K562 (cell line): ENCODE data around the gene RAB6B. TPM values are rescaled to one million over a fixed set of nuclear protein-coding genes. Genes with fewer than 3 reads are reported as not detected.
A peak's percentile ranks its signal among the peaks of the same experiment; 100 is the strongest.

ENCODE experiments used
- BRF1 ChIP-seq: IDR thresholded peaks from 3 replicates; pipeline ENCODE4 v1.6.1; 2011; ENCODE audit warnings: borderline replicate concordance, mild to moderate bottlenecking; ENCODE audit not compliant: insufficient read length; ENCODE audit errors: extremely low read depth
- CBFA2T2 ChIP-seq: fragments of 450-650 bp; conservative IDR thresholded peaks from 2 replicates; pipeline ENCODE4 v1.6.1; 2017; ENCODE audit warnings: mild to moderate bottlenecking
- CBFA2T3 ChIP-seq: fragments of 450-650 bp; IDR thresholded peaks from 2 replicates; pipeline ENCODE4 v1.6.1; 2017
- FOXP1 ChIP-seq: sonication (generic); formaldehyde crosslinking; IDR thresholded peaks from 2 replicates; pipeline ENCODE4 v1.8.0; 2022; ENCODE audit warnings: mild to moderate bottlenecking, missing genetic modification reagents
- GTF2E2 ChIP-seq: fragments of 200-800 bp; sonication (Bioruptor generic); IDR thresholded peaks from 2 replicates; pipeline ENCODE4 v1.6.1; 2016; ENCODE audit warnings: missing genetic modification characterization, missing compliant biosample characterization
- KHSRP ChIP-seq: fragments of 450-650 bp; IDR thresholded peaks from 2 replicates; pipeline ENCODE4 v1.6.1; 2017
- MTA3 ChIP-seq: fragments of 450-650 bp; formaldehyde crosslinking; IDR thresholded peaks from 2 replicates; pipeline ENCODE4 v1.6.1; 2017; ENCODE audit warnings: mild to moderate bottlenecking, borderline replicate concordance
- POLR2H ChIP-seq: IDR thresholded peaks from 2 replicates; pipeline ENCODE4 v1.6.1; 2016; ENCODE audit warnings: missing genetic modification characterization, low read depth, mild to moderate bottlenecking, control low read depth, missing compliant biosample characterization, moderate library complexity
- PPARD ChIP-seq: fragments of 250-450 bp; sonication (Bioruptor Pico); IDR thresholded peaks from 2 replicates; pipeline ENCODE4 v1.8.0; 2022; ENCODE audit warnings: inconsistent platforms, mild to moderate bottlenecking, moderate library complexity
- TARDBP ChIP-seq: fragments of 450-650 bp; IDR thresholded peaks from 2 replicates; pipeline ENCODE4 v1.6.1; 2016
- TCF3 ChIP-seq: sonication (generic); formaldehyde crosslinking; IDR thresholded peaks from 2 replicates; pipeline ENCODE4 v1.4.0; 2020; ENCODE audit warnings: mild to moderate bottlenecking, missing genetic modification reagents
- TRIM24 ChIP-seq, 2 experiments: fragments of 450-650 bp; IDR thresholded peaks; 2 replicates each; pipeline ENCODE4 v1.6.1; 2016
- ZBTB1 ChIP-seq: sonication (generic); formaldehyde crosslinking; IDR thresholded peaks from 2 replicates; pipeline ENCODE4 v1.8.1; 2023; ENCODE audit warnings: missing genetic modification reagents, low read depth, mild to moderate bottlenecking, borderline replicate concordance
- ZFP30 ChIP-seq: fragments of 250-450 bp; sonication (Bioruptor Pico); IDR thresholded peaks from 2 replicates; pipeline ENCODE4 v1.8.0; 2022; ENCODE audit warnings: moderate library complexity, mild to moderate bottlenecking, inconsistent platforms, borderline replicate concordance
- polyA plus RNA-seq, 8 experiments: library from polyadenylated mRNA; depleted of rRNA in 4 of 8; stranded (reverse) in 5 of 8; unstranded in 3 of 8; fragments of >200 nt; fragmentation: Nextera tagmentation in 2 of 8; fragmentation: Illumina TruSeq in 1 of 8; extraction: Ambion mirVana in 2 of 8; extraction: Trizol in 1 of 8; gene quantifications; 2 replicates each; pipeline versions ENCODE4 v1.2.1 to v1.2.3, GENCODE V29; 2011 to 2014; ENCODE audit warnings: inconsistent platforms in 1 of 8, missing spikeins in 1 of 8
- total RNA-seq, 7 experiments: library from RNA; depleted of rRNA in 6 of 7; stranded (reverse); fragments of >200 nt in 6 of 7; fragmentation: Illumina TruSeq in 2 of 7; extraction: Trizol in 2 of 7; gene quantifications; 2 replicates each; pipeline versions ENCODE4 v1.2.1 to v1.2.3, GENCODE V29; 2011 to 2021; ENCODE audit warnings: low replicate concordance in 1 of 7
- TF ChIP-seq, protein P1 (sequence below), 2 experiments: IDR thresholded peaks in 1 of 2; conservative IDR thresholded peaks in 1 of 2; 2 replicates each; pipeline ENCODE4 v1.6.1; 2016; ENCODE audit warnings: low read depth in 2 of 2, mild to moderate bottlenecking in 1 of 2, missing compliant biosample characterization in 1 of 2, missing genetic modification characterization in 1 of 2, moderate library complexity in 1 of 2
- TF ChIP-seq, protein P2 (sequence below), 2 experiments: IDR thresholded peaks; 2 replicates each; pipeline ENCODE4 v1.6.1; 2012; ENCODE audit warnings: improper control_type of control experiment in 2 of 2, low read depth in 2 of 2, low read length in 2 of 2, borderline replicate concordance in 1 of 2
- TF ChIP-seq, protein P3 (sequence below): IDR thresholded peaks from 3 replicates; pipeline ENCODE4 v1.6.1; 2011; ENCODE audit warnings: borderline replicate concordance, mild to moderate bottlenecking; ENCODE audit not compliant: insufficient read length, insufficient read depth
- TF ChIP-seq, protein P4 (sequence below): fragments of 200-800 bp; sonication (Bioruptor generic); IDR thresholded peaks from 2 replicates; pipeline ENCODE4 v1.6.1; 2017; ENCODE audit warnings: missing genetic modification characterization, missing compliant biosample characterization

RAB6B gene
- total and polyA plus RNA-seq, 9 of the 15 experiments (the other 6 are each of a cell fraction or from before 2014, with no cell fraction given) = 0.60 to 18.1 (median 1.5) TPM

DNA sequence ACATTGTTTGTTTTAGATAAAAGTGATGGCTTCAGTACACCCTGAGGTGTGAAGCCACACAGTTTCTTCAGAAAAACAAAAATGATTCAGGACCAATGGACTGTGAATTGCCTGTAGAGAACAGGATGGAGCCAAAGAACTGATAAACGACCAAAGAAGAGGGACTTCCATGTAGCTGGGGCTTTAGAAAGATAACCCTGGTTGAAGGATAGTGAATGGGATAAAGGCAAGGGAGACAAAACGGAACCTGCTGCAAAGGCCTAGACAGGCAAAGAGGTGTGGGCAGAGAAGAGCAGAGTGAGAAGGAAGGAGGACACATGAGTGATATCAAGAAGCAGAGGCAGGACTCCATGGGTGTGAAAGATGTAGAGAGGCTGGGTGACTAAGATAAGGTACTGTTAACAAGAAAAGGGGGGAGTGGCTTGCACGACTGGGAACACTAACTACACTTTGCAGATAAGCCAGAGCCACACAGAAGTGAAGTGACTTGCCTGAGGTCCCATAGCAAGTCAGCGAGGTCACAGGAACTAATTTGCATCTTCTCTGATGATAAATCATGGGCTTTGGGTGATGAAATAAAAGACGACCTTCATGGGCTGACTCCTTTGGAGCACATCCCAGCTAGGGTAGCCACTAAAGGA lies 44.3 kb downstream of the RAB6B start (continued):
- TF ChIP-seq, protein P1, sequence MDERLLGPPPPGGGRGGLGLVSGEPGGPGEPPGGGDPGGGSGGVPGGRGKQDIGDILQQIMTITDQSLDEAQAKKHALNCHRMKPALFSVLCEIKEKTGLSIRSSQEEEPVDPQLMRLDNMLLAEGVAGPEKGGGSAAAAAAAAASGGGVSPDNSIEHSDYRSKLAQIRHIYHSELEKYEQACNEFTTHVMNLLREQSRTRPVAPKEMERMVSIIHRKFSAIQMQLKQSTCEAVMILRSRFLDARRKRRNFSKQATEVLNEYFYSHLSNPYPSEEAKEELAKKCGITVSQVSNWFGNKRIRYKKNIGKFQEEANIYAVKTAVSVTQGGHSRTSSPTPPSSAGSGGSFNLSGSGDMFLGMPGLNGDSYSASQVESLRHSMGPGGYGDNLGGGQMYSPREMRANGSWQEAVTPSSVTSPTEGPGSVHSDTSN (CRISPR knock-in tag; IDR thresholded peaks at IDR 0.05; ENCODE audit: low read depth) = no peak; the same call in 1 of the 2 replicates
- TF ChIP-seq, protein P1 (tag; conservative IDR thresholded peaks at IDR 0.05; ENCODE audit: low read depth) = peak; percentile 89
- TF ChIP-seq, protein P2, sequence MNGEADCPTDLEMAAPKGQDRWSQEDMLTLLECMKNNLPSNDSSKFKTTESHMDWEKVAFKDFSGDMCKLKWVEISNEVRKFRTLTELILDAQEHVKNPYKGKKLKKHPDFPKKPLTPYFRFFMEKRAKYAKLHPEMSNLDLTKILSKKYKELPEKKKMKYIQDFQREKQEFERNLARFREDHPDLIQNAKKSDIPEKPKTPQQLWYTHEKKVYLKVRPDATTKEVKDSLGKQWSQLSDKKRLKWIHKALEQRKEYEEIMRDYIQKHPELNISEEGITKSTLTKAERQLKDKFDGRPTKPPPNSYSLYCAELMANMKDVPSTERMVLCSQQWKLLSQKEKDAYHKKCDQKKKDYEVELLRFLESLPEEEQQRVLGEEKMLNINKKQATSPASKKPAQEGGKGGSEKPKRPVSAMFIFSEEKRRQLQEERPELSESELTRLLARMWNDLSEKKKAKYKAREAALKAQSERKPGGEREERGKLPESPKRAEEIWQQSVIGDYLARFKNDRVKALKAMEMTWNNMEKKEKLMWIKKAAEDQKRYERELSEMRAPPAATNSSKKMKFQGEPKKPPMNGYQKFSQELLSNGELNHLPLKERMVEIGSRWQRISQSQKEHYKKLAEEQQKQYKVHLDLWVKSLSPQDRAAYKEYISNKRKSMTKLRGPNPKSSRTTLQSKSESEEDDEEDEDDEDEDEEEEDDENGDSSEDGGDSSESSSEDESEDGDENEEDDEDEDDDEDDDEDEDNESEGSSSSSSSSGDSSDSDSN (IDR thresholded peaks at IDR 0.05; ENCODE audit: borderline replicate concordance in 1 of 2, low read depth in 2 of 2, low read length in 2 of 2) = peak in 1 of 2 experiments; percentile 66; a peak in 1 of 4 replicates
- peak; percentile 78 to 89 for TF ChIP-seq TRIM24 (IDR thresholded peaks at IDR 0.05)
- TF ChIP-seq POLR2H (tag) = no peak
- no peak for TF ChIP-seq PPARD
- no peak for TF ChIP-seq ZFP30
- TF ChIP-seq MTA3 = peak; percentile 89
- TF ChIP-seq GTF2E2 = peak; percentile 55; the same call in 1 of the 2 replicates
- TF ChIP-seq CBFA2T3 = peak; percentile 96
- TF ChIP-seq TARDBP = no peak
- no peak for TF ChIP-seq BRF1
- TF ChIP-seq CBFA2T2 = peak; percentile 90
- TF ChIP-seq, protein P3, sequence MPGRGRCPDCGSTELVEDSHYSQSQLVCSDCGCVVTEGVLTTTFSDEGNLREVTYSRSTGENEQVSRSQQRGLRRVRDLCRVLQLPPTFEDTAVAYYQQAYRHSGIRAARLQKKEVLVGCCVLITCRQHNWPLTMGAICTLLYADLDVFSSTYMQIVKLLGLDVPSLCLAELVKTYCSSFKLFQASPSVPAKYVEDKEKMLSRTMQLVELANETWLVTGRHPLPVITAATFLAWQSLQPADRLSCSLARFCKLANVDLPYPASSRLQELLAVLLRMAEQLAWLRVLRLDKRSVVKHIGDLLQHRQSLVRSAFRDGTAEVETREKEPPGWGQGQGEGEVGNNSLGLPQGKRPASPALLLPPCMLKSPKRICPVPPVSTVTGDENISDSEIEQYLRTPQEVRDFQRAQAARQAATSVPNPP = no peak
- TF ChIP-seq TCF3 (CRISPR knock-in tag) = peak; percentile 95
- no peak for TF ChIP-seq FOXP1
- TF ChIP-seq ZBTB1 (CRISPR knock-in tag) = no peak
- no peak for TF ChIP-seq KHSRP
- TF ChIP-seq, protein P4, sequence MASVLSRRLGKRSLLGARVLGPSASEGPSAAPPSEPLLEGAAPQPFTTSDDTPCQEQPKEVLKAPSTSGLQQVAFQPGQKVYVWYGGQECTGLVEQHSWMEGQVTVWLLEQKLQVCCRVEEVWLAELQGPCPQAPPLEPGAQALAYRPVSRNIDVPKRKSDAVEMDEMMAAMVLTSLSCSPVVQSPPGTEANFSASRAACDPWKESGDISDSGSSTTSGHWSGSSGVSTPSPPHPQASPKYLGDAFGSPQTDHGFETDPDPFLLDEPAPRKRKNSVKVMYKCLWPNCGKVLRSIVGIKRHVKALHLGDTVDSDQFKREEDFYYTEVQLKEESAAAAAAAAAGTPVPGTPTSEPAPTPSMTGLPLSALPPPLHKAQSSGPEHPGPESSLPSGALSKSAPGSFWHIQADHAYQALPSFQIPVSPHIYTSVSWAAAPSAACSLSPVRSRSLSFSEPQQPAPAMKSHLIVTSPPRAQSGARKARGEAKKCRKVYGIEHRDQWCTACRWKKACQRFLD = no peak
